ENCODE measurements around the gene STX4. TPM values are rescaled to one million over a fixed set of nuclear protein-coding genes. Genes with fewer than 3 reads are reported as not detected.

STX4 gene, protein sequence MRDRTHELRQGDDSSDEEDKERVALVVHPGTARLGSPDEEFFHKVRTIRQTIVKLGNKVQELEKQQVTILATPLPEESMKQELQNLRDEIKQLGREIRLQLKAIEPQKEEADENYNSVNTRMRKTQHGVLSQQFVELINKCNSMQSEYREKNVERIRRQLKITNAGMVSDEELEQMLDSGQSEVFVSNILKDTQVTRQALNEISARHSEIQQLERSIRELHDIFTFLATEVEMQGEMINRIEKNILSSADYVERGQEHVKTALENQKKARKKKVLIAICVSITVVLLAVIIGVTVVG
- total RNA-seq = 10 to 100 TPM; 26.8 to 47.6 (median 39.9) TPM

DNA sequence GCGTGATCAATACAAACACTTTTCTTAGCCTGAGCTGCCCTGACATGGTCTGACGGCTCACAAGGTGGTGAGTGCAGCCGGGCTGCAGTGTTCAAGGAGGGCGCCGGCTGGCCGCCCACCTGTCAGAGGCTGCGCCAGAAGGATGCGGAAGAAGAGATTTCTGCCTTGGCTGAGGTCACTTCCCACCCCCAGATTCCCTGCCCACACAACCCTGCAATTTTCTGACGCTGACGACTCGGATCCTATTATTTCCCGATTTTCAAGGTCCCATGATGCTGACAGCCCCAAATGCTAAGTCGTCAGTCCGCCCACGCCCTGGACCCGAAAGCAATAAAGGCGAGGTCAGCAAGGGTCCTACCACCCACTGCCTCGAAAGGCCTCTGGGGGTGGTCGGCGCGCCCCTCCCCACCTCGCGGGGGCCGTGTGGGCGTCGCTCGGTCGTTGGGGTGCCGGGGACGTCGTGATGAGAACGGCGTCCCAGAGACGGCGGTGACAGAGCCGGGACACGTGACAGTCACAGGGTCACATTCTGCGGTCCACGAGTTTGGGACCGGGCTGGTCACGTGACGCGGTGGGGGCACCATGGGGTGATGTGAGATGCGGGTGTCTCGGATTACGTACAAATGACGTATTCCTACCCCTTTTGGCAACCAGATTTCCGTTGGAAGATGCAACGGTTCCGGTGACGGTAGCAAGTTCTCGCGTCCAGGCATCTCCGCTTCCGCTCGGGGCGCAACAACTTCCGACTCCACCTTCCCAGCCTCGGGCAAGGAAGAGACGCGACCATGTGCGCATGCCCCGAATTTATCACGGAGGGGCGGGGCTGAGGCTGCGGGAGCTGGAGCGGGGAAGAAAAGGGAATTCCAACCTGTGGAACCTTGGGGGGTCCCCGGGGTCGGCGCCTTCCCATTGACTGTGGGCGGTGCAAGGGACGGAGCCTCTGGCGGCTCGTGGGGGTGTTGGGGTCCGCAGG is at the start of gene STX4:
TSS of gene STX4 (plus strand) at position 823 of the 973 bp plus-strand sequence. CDS start 248 bp downstream, outside the sequence.
- Histone ChIP-seq H3K36me3 (peaks cover 4% of the 10 kb centered on the region in 2 donors), H3K9me3 (no peaks in the 10 kb centered on the region), H3K4me3 (replicated peaks in 1 of 3) (peak within 1 kb of the TSS; percentile 50 to 100 (median 89)), H3K4me1 (peaks cover 11 to 12% of the 10 kb centered on the region in 2 donors), H3K27me3 (no peaks in the 10 kb centered on the region), H3K27ac (peak within 1 kb of the TSS; percentile 91 to 95 (median 95))
- TF ChIP-seq, protein P1, sequence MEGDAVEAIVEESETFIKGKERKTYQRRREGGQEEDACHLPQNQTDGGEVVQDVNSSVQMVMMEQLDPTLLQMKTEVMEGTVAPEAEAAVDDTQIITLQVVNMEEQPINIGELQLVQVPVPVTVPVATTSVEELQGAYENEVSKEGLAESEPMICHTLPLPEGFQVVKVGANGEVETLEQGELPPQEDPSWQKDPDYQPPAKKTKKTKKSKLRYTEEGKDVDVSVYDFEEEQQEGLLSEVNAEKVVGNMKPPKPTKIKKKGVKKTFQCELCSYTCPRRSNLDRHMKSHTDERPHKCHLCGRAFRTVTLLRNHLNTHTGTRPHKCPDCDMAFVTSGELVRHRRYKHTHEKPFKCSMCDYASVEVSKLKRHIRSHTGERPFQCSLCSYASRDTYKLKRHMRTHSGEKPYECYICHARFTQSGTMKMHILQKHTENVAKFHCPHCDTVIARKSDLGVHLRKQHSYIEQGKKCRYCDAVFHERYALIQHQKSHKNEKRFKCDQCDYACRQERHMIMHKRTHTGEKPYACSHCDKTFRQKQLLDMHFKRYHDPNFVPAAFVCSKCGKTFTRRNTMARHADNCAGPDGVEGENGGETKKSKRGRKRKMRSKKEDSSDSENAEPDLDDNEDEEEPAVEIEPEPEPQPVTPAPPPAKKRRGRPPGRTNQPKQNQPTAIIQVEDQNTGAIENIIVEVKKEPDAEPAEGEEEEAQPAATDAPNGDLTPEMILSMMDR (IDR thresholded peaks at IDR 0.05) = peak in 3 of 6 experiments; percentile 5 to 28 (median 20)
- peak in 1 of 2 donors; percentile 68 for TF ChIP-seq POLR2A (IDR thresholded peaks at IDR 0.05)
- intact Hi-C loops (cut with DNase I) = no loop called here
- WGBS, 2 donors = 1 to 2% methylated on average over 26 to 28 of the region's 75 CpGs
- peak; percentile 97 to 98 for DNase-seq

DNA sequence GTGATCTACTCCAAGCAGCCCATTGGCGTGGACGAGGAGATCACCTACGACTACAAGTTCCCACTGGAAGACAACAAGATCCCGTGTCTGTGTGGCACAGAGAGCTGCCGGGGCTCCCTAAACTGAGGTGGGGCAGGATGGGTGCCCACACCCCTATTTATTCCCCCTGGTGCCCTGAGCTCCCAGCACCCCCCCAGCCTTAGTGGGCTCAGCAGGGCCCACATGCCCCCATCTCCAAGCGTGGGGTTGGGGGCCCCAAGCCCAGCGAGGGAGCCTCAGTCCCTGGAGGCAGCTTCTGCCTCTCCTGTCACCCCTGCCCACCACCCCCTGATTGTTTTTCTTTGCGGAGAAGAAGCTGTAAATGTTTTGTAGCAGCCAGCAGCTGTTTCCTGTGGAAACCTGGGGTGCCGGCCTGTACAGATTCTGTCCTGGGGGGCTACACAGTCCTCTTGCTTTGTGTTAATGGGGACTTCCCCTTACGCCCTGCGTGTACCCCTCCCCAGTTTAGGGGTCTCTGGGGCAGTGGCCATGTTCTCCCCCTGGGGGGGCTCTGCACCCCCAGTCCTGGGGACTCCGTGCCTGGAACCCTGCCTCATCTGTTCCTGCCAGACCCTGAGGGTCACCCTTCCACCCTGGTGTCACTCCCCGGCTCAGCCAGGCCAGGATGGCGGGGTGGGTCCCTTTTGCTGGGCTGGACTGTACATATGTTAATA is 49.3 kb upstream of the STX4 start:
- Histone ChIP-seq H3K4me3 (replicated peaks in 1 of 3) (no peak overlapping the region), H3K27ac (no peak overlapping the region), H3K9me3 (no peaks in the 10 kb centered on the region), H3K27me3 (no peaks in the 10 kb centered on the region), H3K4me1 (peaks cover 8 to 12% of the 10 kb centered on the region in 2 donors), H3K36me3 (peaks cover 35 to 39% of the 10 kb centered on the region in 2 donors)
- intact Hi-C loops (cut with DNase I) = loop anchor here (2.0 to 10.0 kb wide), 3 partner anchors 161 to 881 kb away; partner anchors contain the start of gene ZNF843
- TF ChIP-seq, protein P1 (IDR thresholded peaks at IDR 0.05) = no peak
- TF ChIP-seq POLR2A (IDR thresholded peaks at IDR 0.05) = no peak
- no peak for DNase-seq
- WGBS, 2 donors = 85 to 87% methylated on average over 11 to 14 of the region's 14 CpGs

DNA sequence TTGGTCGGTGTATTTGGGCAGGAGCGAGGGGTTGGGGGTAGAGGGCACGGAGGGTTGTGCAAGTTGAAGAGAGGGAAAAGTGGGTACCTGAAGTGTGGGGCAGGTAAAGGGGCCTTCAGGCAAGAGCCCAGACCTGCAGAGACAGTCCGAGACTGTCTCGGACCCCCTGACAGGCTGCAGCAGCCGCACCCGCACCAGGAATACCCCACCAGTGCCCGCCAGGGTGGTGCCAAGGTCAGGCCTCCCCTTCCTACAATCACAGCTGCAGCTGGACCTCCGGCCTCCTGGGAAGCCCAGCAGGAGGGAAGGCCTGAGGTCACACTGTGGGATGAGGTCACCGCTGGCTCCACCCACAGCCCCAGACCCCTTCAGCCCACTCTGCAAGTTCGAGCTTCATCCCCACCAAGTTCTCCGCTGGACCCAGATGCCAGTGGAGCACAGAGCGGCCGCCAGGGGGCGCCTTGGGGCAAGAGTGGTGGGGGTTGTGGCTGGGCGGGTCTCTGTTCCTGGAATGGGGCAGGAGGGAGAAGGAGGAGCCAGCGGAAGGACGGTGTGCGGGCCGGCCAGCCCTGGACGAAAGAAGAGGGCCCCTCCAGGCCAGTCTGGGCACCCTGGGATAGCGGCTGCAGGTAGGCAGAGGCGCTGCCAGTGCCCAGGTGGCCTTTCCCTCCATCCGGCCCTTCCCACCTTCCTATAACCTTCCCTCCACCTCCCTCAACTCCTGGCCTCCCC is 48.5 kb upstream of the STX4 start, which contains the start of gene HSD3B7:
TSS of gene HSD3B7 (plus strand) at position 539 of the 732 bp plus-strand sequence. CDS start 452 bp downstream, outside the sequence.
- peak; percentile 83 to 89 for DNase-seq
- H3K9me3 ChIP-seq = no peaks in the 10 kb centered on the region
- no peaks in the 10 kb centered on the region for H3K27me3 ChIP-seq
- intact Hi-C loops (cut with DNase I) = loop anchor here (2.0 to 10.0 kb wide), 4 partner anchors 160 to 880 kb away; partner anchors contain the start of gene ZNF843
- peaks cover 8 to 12% of the 10 kb centered on the region in 2 donors for H3K4me1 ChIP-seq
- H3K27ac ChIP-seq = peak within 1 kb of the TSS in 1 of 3 donors; percentile 31
- H3K36me3 ChIP-seq = peaks cover 29 to 31% of the 10 kb centered on the region in 2 donors
- peak within 1 kb of the TSS in 2 of 3 donors; percentile 6 to 27 for H3K4me3 ChIP-seq (replicated peaks in 1 of 3)
- no peak for TF ChIP-seq POLR2A (IDR thresholded peaks at IDR 0.05)
- TF ChIP-seq, protein P1 (IDR thresholded peaks at IDR 0.05) = peak; percentile 86 to 95 (median 92)
- WGBS, 2 donors = 33 to 56% methylated on average over 13 to 18 of the region's 24 CpGs

Data from thyroid gland (tissue), 4 donors.